ENCODE measurements around the gene RAB3D. TPM values are rescaled to one million over a fixed set of nuclear protein-coding genes. Genes with fewer than 3 reads are reported as not detected.

RAB3D gene
- total RNA-seq, 1 experiment from 2014 or later, result 29.4 TPM

GRCh38 chr19:11387162-11388034 is 47.9 kb upstream of the RAB3D start:
- Histone ChIP-seq H4K8ac (replicated peaks; ENCODE audit: insufficient read length, low read depth, low read length) (no peak overlapping the region), H3K18ac (ENCODE audit: insufficient read length, low read depth, low read length) (no peak overlapping the region), H3K27me3 (ENCODE audit: insufficient read depth, low read length) (no peaks in the 10 kb centered on the region), H3K23ac (ENCODE audit: insufficient read length, low read depth, low read length) (no peak overlapping the region), H4K91ac (ENCODE audit: insufficient read length, low read depth, low read length) (no peak overlapping the region), H4K20me1 (ENCODE audit: control insufficient read depth, insufficient read depth, insufficient read length) (no peaks in the 10 kb centered on the region), H2BK20ac (ENCODE audit: low read depth, low read length, poor library complexity, severe bottlenecking) (no peak overlapping the region), H3K56ac (ENCODE audit: insufficient read length, low read depth, low read length) (no peak overlapping the region), H3K23me2 (ENCODE audit: insufficient read length, low read depth, low read length, poor library complexity, severe bottlenecking) (peaks cover 11% of the 10 kb centered on the region), H2BK120ac (ENCODE audit: low read depth, low read length, poor library complexity, severe bottlenecking) (no peak overlapping the region), H3K14ac (ENCODE audit: insufficient read depth, low read length) (no peak overlapping the region), H2AFZ (ENCODE audit: low read length) (no peak overlapping the region), H3K4me1 (ENCODE audit: insufficient read depth, low read length) (no peaks in the 10 kb centered on the region), H3K4me2 (ENCODE audit: insufficient read depth, insufficient read length, low read length) (no peak overlapping the region), H3T11ph (ENCODE audit: low read length) (no peak overlapping the region), H3K4ac (ENCODE audit: low read depth, low read length) (no peak overlapping the region), H3K79me1 (ENCODE audit: insufficient read depth, low read depth, low read length, poor library complexity, severe bottlenecking) (no peaks in the 10 kb centered on the region), H3K27ac (ENCODE audit: insufficient read length, low read depth, low read length) (no peak overlapping the region), H2BK5ac (ENCODE audit: insufficient read length, low read length) (no peak overlapping the region), H3K9me3 (ENCODE audit: control insufficient read depth, low read depth, low read length) (no peaks in the 10 kb centered on the region), H2BK15ac (ENCODE audit: low read depth, low read length) (no peak overlapping the region), H4K5ac (ENCODE audit: insufficient read length, low read depth, low read length) (no peak overlapping the region), H3K79me2 (ENCODE audit: insufficient read depth, low read length) (no peaks in the 10 kb centered on the region), H2BK12ac (ENCODE audit: insufficient read length, low read depth, low read length) (no peak overlapping the region), H2AK5ac (ENCODE audit: insufficient read length, low read length) (no peak overlapping the region), H3K9ac (ENCODE audit: extremely low read depth, insufficient read length, low read length) (no peak overlapping the region)
- Mint-ChIP-seq H3K4me1 (peaks cover 0 to 8% of the 10 kb centered on the region in 2 experiments; a peak in 3 of 4 replicates), H3K36me3 (ENCODE audit: insufficient read depth in 1 of 3, low read depth in 3 of 3) (no peaks in the 10 kb centered on the region), H3K4me3 (no peak overlapping the region), H3K9me3 (peaks cover 0 to 3% of the 10 kb centered on the region in 2 experiments; a peak in 2 of 5 replicates), H3K27me3 (ENCODE audit: low read depth) (peaks cover 5% of the 10 kb centered on the region), H3K27ac (no peak overlapping the region)
- no CpG with 5 or more reads among the region's 19 CpGs for WGBS (ENCODE audit: extremely low coverage, insufficient read length, low lambda C conversion rate)
- no peak for TF ChIP-seq CTCF (conservative IDR thresholded peaks at IDR 0.05)
- no peak for DNase-seq

Measured in H9 (cell line).